Kidney epithelial cell (primary cell): ENCODE results near the gene RBM42. TPM values are rescaled to one million over a fixed set of nuclear protein-coding genes. Genes with fewer than 3 reads are reported as not detected.
A peak's percentile ranks its signal among the peaks of the same experiment; 100 is the strongest.

Experiments used
- DNase-seq: peaks from one replicate; pipeline ENCODE4 v3.0.0-alpha.2; 2010; ENCODE audit warnings: low read depth
- H3K27me3 ChIP-seq: 2 replicates; pipeline ENCODE4 v1.6.0; 2011; ENCODE audit warnings: low read length; ENCODE audit not compliant: control insufficient read depth, insufficient read depth
- H3K36me3 ChIP-seq: 2 replicates; pipeline ENCODE4 v1.5.1; 2011; ENCODE audit warnings: low read length; ENCODE audit not compliant: control insufficient read depth, insufficient read depth
- H3K4me3 ChIP-seq: 2 replicates; pipeline ENCODE4 v1.5.1; 2011; ENCODE audit warnings: low read depth, mild to moderate bottlenecking, control low read depth, low read length
- total RNA-seq: library from RNA; depleted of rRNA; stranded (reverse); fragments of >200 nt; gene quantifications from 2 replicates; pipeline ENCODE4 v1.2.3, GENCODE V29; 2015
- TF ChIP-seq, protein P1 (sequence below): IDR thresholded peaks from 2 replicates; pipeline ENCODE4 v1.5.1; 2011; ENCODE audit warnings: mild to moderate bottlenecking, moderate library complexity, low read length, control low read depth, inconsistent platforms; ENCODE audit not compliant: insufficient read depth, poor library complexity, severe bottlenecking

Gene RBM42
- total RNA-seq, 1 donor from 2014 or later = 121 TPM

DNA sequence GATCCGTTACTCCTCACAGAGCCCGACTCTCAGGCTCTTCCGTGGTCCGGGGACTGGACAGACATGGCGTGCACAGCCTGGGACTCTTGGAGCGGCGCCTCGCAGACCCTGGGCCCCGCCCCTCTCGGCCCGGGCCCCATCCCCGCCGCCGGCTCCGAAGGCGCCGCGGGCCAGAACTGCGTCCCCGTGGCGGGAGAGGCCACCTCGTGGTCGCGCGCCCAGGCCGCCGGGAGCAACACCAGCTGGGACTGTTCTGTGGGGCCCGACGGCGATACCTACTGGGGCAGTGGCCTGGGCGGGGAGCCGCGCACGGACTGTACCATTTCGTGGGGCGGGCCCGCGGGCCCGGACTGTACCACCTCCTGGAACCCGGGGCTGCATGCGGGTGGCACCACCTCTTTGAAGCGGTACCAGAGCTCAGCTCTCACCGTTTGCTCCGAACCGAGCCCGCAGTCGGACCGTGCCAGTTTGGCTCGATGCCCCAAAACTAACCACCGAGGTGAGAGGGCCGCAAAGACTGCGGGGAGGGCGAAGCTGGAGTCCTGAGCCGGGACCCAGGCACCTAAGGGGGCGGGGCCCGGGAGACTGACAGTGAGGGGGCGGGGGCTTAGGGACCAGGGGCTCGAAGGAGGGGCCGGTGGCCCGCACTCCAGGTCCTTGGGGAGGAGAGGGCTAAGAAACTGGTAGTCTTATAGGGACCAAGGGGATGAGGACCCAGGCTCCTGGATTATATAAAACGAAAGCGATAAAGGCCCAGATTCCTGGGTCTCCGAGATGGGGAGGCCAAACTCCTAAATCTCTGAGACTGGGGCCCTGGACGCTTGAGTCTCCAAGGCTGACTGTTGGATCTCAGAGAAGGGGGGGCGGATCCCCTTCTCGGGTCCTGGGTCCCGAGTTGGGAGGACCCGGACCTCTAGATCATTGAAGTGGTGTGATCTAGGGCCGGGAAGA is 14.7 kb downstream of the RBM42 start:
- DNase-seq = no peak
- Histone ChIP-seq H3K36me3 (no peaks in the 10 kb centered on the region), H3K27me3 (no peaks in the 10 kb centered on the region), H3K4me3 (peak overlapping the region; percentile 44)
- TF ChIP-seq, protein P1, sequence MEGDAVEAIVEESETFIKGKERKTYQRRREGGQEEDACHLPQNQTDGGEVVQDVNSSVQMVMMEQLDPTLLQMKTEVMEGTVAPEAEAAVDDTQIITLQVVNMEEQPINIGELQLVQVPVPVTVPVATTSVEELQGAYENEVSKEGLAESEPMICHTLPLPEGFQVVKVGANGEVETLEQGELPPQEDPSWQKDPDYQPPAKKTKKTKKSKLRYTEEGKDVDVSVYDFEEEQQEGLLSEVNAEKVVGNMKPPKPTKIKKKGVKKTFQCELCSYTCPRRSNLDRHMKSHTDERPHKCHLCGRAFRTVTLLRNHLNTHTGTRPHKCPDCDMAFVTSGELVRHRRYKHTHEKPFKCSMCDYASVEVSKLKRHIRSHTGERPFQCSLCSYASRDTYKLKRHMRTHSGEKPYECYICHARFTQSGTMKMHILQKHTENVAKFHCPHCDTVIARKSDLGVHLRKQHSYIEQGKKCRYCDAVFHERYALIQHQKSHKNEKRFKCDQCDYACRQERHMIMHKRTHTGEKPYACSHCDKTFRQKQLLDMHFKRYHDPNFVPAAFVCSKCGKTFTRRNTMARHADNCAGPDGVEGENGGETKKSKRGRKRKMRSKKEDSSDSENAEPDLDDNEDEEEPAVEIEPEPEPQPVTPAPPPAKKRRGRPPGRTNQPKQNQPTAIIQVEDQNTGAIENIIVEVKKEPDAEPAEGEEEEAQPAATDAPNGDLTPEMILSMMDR = no peak

DNA sequence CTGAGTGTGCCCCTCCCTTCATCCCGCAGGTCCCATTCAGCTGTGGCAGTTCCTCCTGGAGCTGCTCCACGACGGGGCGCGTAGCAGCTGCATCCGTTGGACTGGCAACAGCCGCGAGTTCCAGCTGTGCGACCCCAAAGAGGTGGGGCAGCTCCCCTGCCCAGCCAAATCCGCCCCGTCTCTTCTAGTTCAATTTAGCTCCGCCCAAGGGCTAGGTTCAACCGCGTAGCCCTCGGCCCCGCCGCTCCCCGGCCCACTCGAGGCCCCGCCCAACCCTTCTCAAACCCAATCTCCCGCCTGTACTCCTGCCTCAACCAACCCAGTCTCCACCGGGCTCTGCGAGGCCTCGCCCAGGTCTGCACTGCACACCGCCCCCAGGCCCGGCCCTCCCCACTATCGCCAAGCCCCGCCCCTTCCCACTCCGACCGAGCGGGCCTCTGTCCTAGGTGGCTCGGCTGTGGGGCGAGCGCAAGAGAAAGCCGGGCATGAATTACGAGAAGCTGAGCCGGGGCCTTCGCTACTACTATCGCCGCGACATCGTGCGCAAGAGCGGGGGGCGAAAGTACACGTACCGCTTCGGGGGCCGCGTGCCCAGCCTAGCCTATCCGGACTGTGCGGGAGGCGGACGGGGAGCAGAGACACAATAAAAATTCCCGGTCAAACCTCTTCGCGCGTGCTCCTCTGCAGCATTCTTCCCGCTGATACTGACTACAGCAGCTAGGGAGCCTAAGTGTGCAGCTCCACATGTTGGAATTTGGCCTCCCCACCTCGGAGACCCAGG is 15.6 kb downstream of the RBM42 start:
- TF ChIP-seq, protein P1 = no peak
- peak; percentile 77 for DNase-seq
- Histone ChIP-seq H3K4me3 (peak overlapping the region; percentile 44), H3K27me3 (no peaks in the 10 kb centered on the region), H3K36me3 (no peaks in the 10 kb centered on the region)

DNA sequence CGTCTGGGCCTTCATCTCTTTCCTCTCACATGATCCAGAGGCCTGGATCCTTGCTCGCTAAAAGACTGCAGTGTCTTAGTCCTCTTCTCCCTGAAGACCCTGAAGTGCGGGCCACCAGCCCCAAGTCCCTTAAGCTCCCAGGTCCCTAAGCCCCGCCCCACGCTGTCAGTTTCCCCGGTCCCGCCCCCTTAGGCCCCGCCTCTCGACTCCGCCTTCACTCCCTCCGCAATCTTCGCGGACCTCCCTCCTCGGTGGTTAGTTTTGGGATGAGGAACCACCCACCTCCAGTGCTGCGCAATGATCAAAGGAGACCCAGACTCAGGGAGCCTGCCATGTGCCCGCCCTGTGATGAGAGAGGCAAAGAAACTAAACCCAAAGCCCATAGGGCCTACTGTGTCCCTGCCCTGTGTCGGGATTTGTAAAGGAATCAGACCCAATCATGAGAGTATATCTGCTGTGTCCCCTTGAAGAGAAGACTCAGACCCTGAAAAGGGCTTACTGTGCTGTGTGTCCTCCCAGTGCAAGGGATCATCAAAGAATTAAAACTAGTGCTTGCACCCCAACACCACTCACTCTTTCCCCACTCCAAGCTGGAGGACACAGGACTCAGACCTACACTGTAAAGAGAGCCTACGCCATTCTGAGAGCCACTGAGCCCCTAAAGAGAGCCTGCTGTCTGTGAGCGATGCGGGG is 16.3 kb downstream of the RBM42 start:
- no peak for DNase-seq
- H3K36me3 ChIP-seq = no peaks in the 10 kb centered on the region
- peak overlapping the region; percentile 30 for H3K4me3 ChIP-seq
- H3K27me3 ChIP-seq = no peaks in the 10 kb centered on the region
- TF ChIP-seq, protein P1 = no peak

DNA sequence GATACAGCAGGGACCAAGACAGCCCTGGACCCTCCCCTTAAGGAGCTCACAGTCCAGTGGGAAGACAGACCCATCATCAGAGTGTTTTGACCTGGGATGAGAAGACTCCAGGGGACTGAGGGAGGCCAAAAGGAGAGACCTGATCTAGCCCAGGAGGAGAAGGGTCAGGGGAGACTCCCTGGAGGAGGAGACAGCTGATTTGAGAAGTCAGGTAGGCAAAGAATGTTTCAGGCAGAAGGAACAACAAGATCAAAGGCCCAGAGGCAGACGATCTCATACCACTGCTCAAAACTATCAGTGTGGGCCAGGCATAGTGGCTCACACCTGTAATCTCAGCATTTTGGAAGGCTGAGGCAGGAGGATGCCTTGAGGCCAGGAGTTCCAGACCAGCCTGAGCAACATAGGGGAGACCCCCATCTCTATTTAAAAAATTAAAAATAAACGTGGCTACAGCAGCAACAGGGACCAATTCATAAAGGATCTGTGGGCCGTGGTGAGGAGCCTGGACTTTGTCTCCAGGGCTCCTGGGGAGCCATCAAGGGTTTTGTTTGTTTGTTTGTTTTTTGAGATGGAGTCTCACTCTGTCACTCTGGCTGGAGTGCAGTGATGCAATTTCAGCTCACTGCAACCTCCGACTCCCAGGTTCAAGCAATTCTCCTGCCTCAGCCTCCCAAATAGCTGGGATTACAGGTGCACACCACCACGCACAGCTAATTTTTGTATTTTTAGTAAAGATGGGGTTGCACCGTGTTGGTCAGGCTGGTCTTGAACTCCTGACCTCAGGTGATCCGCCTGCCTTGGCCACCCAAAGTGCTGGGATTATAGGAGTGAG is 17.1 kb downstream of the RBM42 start:
- H3K27me3 ChIP-seq = no peaks in the 10 kb centered on the region
- H3K4me3 ChIP-seq = no peak overlapping the region
- TF ChIP-seq, protein P1 = no peak
- DNase-seq = no peak
- no peaks in the 10 kb centered on the region for H3K36me3 ChIP-seq

DNA sequence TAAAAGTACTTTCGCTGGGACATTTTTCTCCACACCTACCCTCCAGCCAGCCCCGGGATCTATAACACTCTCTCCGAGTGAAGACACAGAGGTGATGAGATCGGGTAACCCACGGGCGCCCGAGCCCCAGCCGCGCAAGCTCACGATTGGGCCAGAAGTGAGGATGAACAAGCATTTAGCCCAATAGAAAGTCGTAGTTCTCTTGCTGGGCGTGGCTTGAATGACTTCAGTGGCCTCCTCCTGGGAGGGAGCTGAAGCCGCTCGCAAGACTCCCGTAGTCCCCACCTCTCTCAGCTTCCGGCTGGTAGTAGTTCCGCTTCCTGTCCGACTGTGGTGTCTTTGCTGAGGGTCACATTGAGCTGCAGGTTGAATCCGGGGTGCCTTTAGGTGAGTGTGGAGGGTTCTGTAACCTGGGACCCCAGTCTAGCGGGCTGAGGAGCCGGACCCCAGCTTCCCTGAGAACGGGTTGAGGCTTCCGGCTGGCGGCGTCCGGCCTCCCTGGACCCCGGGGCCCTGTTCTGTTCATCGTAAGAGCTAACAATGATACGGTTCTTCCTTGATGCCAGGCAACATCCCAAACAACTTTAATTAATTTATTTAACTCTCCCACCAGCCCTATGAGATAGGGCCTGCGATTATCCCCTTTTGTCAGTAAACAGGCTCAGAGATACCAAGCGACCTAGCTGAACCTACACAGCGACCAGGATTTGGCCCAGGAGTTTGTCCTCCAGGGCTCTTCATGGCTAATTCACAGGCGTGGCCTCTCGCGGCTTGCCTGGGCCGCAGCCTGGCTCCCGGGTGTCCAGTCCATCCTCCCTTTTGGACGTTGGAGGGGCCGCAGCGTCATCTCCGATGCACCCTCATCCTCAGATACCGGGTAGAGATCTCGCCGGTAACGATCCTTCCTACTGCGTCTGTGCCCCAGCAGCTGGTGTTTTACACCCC is 19.5 kb downstream of the RBM42 start, which contains the start of gene COX6B1:
Gene COX6B1 (plus strand): TSS at position 307 of the 945 bp plus-strand sequence. CDS start 2,921 bp downstream, outside the sequence.
- Histone ChIP-seq H3K36me3 (no peaks in the 10 kb centered on the region), H3K27me3 (no peaks in the 10 kb centered on the region), H3K4me3 (peak within 1 kb of the TSS; percentile 88)
- TF ChIP-seq, protein P1 = no peak
- DNase-seq = peak; percentile 95
